HG02885 (cell line): ENCODE results near the gene YAP1.
"Not testable (repeated sequence)": the region's sequence is repeated elsewhere in the genome, so short reads cannot be mapped to it uniquely, and the experiment has no call there.

Experiments used
- ATAC-seq: cut with Tn5 transposase; IDR thresholded peaks from one replicate; pipeline ENCODE4 v1.9.1; 2021; ENCODE audit warnings: mild to moderate bottlenecking; ENCODE audit not compliant: unreplicated experiment, poor library complexity

YAP1 gene

DNA sequence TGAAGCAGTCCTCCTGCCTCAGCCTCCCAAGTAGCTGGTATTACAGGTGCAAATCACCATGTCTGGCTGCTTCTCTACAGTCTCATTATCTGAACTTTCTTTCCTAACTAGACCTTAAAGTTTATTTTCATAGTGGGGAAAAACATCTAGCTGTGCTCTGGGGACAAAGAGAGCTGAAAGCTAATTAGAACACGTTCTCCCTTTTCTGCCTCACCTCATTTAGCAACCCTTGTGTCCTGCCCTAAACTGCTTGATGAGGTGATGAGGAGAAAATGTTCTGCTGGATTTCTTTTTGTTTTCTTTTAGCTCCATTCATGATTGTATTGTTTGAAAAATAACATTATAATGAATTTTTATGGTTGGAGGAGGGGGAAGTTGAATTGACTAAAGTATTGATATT is 84.7 kb downstream of the YAP1 start:
- ATAC-seq = no peak

DNA sequence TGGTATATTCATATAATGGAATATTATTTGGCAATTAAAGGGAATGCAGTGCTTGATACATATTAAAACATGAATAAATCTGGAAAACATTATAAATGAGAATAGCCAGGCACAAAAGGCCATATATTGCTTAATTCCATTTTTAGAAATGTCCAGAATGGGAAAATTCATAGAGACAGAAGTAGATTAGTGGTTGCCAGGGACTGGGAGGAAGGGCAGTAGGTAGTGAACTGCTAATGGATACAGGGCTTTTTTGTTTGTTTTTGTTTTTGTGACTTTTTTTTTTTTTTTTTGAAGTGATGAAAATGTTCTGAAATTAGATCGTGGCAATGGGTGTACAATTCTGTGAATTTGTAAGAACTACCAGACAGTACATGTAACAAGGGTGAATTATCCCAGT is 86.1 kb downstream of the YAP1 start:
- ATAC-seq = no peak

DNA sequence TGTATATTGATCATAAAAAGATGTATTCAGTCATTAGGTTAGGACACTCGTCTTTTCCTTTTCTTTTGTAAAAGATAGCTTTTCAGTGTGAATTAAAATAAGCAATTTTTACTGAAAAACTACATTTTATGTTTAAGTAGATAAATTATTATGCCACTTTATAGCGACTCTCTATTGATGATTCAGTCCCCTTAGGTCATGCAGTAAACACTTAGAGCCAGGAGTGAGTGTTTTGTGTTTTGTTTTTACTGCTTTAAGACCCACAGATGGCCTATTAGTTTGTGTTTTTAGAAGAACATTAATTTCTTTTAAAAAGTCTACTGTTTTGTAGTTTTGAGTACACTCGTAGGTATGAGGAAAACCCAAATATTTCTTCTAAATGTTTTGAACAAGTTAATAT is 86.6 kb downstream of the YAP1 start:
- no peak for ATAC-seq

DNA sequence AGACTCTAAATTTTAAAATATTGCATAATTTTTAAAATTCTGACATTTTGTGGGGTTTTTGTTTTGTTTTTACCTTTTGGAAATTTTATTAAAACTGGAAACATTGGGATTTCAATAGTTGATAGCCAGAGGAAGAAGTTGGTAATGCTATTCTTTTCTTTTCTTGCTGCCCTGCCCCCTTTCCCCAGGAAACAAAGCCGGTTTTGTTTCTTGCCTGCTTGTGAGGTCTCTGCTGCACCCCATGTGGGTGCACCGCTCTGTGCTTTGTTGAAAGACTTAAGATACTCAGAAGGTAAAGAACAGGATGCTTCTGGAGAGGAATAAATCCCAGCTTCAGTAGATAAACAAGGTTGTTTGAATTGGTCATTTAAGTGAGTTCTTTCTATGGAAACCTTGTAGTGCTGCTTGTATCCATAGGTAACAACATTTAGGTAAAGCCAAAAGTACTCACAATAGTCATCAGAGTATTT is 87.5 kb downstream of the YAP1 start:
- ATAC-seq = no peak

DNA sequence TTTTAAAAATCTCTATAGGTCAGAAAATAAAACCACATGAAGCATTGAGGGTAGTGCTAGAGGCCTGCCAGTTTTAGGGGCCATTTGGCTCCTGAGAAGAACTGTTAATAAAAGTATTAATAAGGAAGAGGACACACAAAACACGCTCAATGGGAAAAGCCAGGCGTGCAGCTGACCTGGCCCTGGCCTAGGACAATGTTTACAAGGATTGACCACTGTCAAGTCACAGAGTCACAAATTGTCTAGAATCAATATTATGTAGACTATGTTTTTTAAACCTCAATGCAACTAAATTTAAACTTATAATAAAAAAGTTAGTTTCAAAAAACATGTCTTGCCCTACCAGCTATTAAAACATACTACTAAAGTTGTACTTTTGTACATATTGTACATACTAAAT is 89.4 kb downstream of the YAP1 start:
- no peak for ATAC-seq

DNA sequence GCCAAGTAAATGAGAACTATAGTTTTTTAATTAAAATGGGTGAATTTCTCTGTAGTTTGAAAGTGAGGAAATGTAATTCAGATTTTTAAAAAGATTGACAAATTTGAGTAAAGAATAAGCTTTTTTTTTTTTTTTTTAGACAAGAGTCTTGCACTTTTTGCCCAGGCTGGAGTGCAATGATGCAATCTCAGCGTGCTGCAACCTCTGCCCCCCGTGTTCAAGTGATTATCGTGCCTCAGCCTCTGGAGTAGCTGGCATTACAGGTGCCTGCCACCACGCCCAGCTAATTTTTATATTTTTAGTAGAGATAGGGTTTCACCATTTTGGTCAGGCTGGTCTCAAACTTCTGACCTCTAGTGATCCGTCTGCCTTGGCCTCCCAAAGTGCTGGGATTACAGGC is 90.1 kb downstream of the YAP1 start:
- ATAC-seq = not testable (repeated sequence)

DNA sequence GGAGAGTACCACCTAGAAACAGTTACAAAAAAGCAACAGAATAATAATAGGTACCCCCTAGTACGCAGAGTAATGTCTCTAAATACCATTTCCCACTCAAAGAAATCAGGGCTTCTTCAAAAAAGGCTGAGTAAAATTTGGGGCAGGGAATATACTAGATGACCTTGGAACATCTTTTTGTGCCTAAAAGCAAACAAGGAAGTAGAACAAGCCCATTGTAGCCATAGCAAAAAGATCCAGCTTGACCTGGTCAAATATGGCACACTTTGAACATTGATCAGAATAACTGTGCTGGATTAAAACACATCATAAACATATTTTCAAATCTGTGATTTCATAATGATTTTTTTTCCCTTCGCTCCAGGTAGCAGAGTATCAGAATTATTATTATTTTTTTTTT is 91.5 kb downstream of the YAP1 start:
- ATAC-seq = no peak

DNA sequence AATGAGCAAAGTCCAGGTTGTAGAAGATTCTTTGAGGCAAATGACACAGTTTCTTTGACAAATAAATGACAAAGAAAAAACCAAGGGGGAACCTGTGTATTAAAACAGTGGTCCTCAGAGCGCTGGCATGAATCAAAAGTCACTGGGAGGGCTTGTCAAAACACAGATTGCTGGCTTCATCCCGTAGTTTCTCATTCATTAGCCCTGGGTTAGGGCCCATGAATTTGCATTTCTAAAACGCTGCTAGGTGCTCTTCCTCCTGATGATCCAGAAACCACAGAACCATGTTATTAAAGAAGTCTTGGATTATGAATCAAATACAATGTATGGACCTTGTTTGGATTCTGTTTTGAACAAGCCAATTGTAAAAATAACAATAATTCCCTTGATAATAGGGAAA is 92.7 kb downstream of the YAP1 start:
- ATAC-seq = no peak

DNA sequence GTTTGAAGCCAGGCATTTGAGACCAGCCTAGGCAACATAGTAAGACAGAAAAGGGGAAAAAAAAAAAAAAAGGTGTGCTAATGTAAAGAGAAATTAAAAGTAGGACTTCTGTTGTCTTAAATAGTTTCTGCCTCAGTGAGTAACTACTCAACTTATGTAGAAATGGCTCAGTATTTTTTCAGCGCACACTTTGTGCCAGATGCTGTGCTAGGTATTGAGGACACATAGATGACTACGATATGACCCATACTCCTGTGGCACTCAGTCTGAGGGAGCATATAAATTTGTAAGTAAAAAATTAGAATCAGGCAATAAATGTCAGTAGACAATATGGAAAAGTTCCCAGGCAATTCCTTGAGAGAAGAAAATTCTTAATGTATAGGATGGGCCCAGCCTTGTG is 93.9 kb downstream of the YAP1 start:
- no peak for ATAC-seq

DNA sequence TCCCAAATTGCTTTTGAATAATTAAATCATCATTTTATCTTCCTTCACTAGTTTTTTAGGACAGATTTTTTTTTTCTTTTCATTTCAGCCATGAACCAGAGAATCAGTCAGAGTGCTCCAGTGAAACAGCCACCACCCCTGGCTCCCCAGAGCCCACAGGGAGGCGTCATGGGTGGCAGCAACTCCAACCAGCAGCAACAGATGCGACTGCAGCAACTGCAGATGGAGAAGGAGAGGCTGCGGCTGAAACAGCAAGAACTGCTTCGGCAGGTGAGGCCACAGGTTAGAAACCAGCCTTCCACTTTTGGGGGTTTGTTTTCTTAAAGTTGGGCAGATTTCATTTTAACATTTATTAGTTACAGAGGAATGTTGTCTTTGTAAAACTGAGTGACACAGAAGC is 95.6 kb downstream of the YAP1 start:
- ATAC-seq = no peak

DNA sequence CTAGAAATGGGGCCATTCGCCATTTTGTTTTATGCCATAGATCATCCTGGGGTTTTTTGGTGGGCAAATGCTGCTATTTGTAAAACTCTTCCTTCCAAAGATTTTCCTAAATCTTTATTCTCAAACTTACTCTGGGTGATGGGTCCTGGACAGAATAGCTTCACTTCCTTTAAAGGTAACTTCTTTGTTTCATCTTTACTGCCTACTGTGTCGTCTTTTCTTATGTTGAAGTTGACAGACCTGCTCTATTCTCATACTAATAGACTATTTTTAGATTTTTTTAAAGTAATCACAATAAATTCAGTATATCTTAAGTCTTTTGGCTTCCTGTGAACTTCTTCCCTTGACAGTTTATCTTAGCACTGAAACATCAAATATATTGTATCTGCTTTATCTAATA is 98.6 kb downstream of the YAP1 start:
- ATAC-seq = no peak

DNA sequence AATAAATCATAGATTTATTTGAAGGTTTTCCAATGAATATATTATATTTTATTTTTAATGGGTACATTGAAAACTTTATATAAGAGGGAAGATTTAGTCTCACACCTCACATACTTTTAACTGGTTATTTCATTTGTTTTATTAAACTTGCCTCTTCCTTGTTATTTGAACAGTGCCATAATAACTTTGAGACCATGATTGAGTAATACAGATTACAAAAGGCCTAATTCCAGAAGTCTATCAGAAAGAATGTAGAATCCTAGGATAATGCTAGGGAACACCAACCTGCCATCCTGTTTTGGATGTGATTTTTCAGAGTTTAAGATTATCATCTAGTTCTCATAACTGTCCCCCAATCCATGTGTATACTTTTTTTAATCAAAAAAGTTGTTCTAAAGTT is 104.4 kb downstream of the YAP1 start:
- ATAC-seq = no peak

DNA sequence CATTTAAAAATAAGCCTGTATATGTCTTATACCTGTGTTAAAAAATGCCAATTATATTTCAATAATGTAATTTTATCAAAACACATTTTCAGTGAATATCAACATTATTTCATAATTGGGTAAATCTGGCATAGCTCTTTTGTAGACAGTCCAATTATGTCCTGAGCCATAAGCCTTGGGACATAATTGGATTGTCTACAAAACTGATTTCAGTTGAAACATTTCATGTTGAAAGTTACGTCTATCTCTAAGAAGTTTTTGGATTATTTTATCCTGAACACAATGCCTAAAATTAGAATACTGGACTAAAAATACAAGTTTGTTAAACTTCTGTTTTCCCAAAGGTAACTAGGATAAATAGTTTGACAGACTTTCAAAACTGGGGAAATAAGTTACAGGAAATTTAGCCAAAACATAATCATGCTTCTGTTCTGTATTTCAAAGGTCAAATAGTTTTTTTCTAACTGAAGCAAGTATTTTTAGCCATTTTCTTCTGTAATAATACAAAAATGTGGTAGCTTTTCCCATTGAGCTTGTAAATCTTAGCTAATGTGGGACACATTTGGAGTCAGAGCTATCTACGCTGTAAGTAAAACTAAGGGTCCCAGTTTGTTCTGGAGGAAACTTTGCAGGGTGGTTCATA is 106.3 kb downstream of the YAP1 start:
- ATAC-seq = no peak

DNA sequence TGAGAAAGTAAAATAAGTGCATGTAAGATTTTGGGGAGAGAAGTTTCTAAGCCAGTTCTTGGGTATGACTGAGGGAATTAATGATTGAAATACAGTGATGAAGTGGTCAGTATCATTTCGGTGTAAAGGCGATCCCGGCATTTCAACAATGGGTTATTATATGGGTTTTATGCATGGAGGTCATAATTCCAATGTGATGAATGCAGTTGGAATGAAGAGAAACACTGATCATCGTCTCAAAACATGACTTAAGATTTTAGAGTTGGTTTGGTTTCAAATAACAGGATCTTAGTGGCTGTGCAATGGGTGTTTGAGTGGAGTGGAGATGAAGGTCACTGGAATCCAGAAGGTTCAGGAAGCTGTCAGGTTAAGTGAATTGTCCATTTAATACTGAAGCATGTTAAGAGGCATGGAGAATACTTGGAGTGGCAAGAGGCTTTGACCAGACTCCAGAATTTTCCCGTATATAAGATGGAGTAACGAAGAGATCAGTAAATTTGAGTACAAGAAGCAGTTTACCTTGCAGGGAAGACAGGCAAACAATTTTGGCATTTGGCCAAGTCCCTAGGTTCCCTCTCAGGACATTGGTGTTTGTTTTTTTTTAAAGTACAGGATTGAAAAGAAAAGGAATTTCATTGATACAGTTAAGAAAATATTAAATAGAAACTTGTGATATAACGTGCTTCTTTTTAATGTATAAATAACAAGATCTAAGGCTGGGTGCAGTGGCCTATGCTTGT is 110.7 kb downstream of the YAP1 start:
- ATAC-seq = no peak

DNA sequence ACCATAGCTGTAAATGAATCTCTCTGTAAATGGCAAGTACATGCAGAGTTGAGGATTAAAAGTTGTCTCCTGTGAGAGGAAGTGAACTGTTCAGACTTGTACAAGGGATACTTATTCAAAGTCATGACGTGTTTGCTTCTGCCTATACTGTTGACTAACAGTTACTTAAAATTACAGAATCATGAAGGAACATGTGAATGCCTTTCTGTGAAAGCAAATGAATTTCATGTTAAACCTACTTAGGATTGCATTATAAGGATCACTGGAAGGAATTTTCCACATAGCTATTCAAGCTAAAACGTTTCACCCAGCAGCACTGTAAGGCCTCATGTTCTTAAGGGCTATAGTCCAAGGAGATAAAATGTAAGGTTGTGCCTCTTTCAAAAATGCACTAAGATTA is 113.6 kb downstream of the YAP1 start:
- ATAC-seq = no peak

DNA sequence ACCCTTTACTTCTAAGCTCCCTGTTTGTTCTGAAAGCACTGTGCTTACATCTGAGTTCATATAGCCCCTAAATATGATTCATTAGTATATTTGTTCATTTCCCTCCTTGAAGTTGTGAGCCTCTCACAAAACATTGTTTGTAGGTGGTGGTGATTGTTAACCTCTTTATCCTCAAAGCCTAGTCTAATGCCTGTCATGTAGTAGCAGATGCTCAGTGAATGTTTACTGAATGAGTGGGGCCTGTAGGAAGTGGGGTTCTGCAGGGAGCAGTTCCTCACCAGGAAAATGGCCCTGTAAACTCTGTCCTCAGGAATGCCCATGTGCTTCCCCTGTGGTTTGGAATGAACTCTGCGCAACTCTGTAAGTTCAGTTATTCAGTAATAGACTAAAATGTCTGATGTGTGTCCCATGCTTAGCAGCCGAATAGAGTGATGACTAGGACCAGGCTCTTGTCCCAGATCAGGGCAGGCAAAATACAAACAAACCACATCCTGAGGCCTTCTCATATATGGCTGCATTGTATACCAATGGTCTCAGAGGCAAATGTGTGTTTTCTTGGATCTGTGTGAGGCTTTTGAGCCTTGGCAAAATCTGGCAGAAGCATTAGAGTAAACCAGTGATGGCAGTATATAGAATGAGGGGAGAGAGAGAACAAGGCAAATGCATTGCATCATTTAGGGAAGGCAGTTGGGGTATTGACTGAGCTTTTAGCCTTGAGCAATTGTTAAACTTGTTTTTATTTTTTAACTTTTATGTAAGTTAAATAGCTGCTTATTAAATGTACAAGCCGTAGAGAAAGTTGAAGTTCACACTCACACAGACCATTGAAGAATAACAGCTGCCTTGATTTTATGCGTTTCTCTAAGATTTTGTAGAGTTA is 115.7 kb downstream of the YAP1 start:
- ATAC-seq = no peak

DNA sequence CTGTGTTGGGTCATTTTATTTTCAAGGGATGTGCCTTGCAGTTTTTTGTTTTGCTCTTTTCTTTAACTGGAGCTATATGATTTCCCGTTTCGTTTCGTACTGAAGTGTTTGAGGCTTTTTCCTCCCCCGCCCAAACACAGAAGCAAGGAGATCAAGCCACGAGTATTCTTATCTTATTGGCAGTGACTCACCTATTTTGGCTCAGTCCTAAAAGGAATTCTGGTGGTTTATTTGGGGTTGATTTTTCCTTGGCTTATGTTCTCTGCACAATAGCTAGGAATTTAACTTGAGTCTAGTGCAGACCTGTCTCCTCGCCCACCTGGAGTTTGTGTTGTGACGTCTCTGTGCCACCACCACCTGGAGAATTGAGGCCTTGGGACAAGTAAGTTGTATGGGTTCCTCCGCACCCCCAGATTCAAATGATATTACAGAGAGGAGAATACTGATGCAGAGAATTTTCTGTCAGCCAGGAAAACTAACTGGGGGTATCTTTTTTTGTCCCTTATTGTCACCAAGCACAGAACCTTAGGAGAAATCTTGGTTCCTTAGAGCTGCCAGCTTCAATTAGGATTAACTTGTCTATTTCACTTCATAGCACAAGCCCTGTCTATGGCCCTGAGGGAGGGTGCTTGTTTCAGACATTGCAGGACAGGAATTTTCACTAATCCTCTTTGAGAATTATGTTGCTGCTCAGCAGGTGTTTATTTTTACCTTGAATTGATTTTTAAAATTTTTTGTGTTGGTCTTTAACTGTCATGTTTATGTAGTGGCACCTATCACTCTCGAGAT is 116.6 kb downstream of the YAP1 start:
- no peak for ATAC-seq

DNA sequence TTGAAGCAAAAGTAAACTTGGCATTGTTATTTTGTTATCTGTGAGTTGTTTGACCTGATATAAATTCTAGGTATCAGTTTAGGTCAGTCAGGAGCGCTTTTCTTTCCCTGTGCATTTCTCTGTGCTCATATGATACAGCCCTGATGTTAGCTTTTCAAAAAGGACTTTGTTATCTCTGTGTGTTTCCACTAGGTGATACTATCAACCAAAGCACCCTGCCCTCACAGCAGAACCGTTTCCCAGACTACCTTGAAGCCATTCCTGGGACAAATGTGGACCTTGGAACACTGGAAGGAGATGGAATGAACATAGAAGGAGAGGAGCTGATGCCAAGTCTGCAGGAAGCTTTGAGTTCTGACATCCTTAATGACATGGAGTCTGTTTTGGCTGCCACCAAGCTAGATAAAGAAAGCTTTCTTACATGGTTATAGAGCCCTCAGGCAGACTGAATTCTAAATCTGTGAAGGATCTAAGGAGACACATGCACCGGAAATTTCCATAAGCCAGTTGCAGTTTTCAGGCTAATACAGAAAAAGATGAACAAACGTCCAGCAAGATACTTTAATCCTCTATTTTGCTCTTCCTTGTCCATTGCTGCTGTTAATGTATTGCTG is 119.4 kb downstream of the YAP1 start:
- ATAC-seq = no peak

DNA sequence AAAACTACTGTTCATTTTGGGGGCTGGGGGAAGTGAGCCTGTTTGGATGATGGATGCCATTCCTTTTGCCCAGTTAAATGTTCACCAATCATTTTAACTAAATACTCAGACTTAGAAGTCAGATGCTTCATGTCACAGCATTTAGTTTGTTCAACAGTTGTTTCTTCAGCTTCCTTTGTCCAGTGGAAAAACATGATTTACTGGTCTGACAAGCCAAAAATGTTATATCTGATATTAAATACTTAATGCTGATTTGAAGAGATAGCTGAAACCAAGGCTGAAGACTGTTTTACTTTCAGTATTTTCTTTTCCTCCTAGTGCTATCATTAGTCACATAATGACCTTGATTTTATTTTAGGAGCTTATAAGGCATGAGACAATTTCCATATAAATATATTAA is 119.9 kb downstream of the YAP1 start:
- ATAC-seq = no peak

DNA sequence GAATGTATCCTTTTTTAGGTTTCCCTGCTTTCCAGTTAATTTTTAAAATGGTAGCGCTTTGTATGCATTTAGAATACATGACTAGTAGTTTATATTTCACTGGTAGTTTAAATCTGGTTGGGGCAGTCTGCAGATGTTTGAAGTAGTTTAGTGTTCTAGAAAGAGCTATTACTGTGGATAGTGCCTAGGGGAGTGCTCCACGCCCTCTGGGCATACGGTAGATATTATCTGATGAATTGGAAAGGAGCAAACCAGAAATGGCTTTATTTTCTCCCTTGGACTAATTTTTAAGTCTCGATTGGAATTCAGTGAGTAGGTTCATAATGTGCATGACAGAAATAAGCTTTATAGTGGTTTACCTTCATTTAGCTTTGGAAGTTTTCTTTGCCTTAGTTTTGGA is 120.7 kb downstream of the YAP1 start:
- ATAC-seq = no peak
